Measurements from ENCODE around the gene RBM20.

DNA sequence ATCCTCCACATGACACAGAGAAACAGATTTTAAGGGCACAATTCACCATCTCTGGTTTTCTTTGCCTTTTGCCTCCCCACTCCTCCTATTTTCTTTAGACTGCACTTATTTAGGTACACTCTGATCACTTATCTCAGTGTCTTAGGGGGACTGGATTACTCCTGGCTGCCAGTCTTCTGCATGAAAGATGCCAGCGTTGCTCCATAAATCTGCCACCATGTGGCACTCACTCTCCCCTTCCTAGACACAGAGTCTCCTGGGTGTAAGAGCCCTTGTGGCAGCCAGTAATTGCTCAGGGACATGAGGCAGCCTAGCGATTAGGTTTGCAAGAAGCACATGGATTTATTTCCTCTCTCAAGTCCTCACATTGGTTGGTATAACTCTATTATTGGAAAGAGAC is 34.5 kb upstream of the RBM20 start:
- TF ChIP-seq POLR2A (IDR thresholded peaks at IDR 0.05; ENCODE audit: low read length) = no peak
- no peak for TF ChIP-seq ESRRA (IDR thresholded peaks at IDR 0.05; ENCODE audit: borderline replicate concordance, low read length)
- TF ChIP-seq HDAC2 (IDR thresholded peaks at IDR 0.05) = no peak

Measured in A549 (cell line).